ENCODE measurements around the gene EFCAB6.

DNA sequence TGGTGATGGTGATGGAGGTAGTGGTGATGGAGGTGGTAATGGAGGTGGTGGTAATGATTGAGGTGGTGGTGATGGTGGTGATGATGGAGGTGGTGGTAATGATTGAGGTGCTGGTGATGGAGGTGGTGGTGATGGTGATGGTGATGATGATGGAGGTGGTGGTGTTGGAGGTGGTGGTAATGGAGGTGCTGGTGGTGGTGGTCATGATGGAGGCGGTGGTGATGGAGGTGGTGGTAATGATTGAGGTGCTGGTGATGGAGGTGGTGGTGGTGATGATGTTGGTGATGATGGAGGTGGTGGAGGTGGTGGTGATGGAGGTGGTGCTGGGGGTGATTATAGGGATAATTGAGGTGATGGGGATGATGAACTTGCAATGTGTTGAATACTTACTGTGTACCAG, 320.4 kb downstream of the EFCAB6 start:
- TF ChIP-seq, protein P1, sequence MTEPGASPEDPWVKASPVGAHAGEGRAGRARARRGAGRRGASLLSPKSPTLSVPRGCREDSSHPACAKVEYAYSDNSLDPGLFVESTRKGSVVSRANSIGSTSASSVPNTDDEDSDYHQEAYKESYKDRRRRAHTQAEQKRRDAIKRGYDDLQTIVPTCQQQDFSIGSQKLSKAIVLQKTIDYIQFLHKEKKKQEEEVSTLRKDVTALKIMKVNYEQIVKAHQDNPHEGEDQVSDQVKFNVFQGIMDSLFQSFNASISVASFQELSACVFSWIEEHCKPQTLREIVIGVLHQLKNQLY (CRISPR knock-in tag; IDR thresholded peaks at IDR 0.05) = no peak
- no peak for TF ChIP-seq NR3C1 (CRISPR knock-in tag; conservative IDR thresholded peaks at IDR 0.05; ENCODE audit: low read depth)
- TF ChIP-seq ZNF121 (CRISPR knock-in tag; IDR thresholded peaks at IDR 0.05) = no peak
- no peak for TF ChIP-seq NR2C2 (CRISPR knock-in tag; IDR thresholded peaks at IDR 0.05)
- TF ChIP-seq, protein P2, sequence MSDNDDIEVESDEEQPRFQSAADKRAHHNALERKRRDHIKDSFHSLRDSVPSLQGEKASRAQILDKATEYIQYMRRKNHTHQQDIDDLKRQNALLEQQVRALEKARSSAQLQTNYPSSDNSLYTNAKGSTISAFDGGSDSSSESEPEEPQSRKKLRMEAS (CRISPR knock-in tag; IDR thresholded peaks at IDR 0.05) = no peak
- no peak for TF ChIP-seq MYBL2 (CRISPR knock-in tag; IDR thresholded peaks at IDR 0.05)
